Kidney glomerular epithelial cell (primary cell): ENCODE results near the gene DSN1.

ENCODE experiments used
- DNase-seq: peaks from one replicate; lab custom pipeline; 2025; lab: John Stamatoyannopoulos, UW

The DSN1 gene

DNA sequence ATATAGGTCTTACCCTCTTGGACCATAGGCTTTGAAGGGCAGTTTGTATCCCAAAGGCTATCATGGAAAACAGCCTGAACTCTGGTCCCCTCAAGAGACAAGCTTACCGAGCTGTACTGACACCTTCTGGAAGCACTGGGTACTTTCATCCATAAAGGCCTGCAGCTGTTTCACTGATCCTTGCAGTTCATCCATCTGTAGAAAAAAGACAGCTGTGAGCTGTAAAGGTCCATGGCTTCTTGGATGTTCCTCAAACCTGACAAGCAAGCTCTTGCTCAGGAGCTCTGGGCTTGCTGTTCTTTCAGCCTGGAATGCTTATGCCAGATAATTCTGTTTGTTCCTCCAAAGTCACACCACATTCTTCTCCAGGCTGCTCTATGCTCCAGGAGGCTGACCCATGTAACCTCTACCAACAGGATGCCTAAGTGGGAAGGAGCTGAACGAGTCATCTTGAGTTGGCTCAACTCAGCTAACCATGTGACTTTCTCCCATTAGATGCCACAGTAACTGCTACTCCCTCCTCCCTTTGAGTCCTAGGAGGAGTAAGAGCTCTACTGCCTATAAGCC lies 18.8 kb downstream of the DSN1 start:
- DNase-seq = peak; percentile 57

DNA sequence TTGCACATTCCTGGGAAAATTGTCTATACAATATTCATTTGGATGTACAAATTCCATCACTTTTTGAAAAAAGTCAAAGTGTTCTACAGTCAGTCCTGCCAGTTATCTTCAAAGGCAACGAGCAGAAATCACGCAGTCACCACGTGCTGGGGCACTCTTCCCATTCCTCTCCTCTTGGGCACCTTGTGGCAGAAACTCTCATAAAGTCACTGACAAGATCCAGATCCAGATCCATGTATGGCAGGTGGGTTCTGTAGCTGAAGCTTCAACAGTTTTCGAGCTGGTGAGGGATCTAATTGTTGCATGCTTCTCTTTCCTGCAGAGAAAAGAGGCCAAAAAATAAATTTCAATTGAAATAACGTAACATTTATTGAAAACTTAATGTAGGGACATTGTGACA lies 21.0 kb downstream of the DSN1 start:
- DNase-seq = no peak

DNA sequence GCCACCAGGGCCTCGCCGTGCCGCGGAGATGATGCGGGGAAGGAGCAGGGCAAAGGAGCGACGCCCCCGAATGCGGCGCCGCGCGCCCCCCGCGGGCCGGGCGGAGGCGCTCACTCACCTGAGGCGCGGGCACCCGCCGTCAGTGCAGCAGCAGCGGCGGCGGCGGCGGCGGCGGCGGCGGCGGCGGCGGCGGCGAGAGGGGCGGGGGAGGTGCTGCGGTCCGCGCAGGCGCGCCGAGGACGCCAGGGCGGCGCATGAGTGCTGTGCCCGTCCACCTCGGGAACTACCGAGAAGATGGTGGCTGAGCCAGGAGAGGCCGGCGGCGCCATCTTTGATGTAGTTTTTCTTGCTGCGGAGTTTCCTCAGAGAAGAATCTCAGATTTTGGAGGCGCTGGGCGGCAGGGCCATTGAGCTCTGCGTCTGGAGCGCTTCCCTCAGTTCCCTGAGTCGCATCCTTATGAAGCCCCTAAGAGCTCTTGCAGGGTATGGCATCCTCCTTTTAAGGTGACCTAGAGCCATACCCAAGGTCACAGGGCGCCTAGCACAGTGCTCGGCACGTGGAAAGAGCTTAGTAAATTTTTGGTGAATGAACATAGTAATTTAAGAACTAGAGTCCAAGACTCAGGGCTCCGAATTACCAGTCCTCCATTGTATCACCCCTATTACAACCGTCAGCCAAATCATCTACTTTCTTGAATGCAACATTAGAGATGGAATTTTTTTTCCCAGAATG lies 27.5 kb downstream of the DSN1 start, which contains the start of gene NDRG3:
NDRG3 (minus strand) TSS at position 164 of the 733 bp plus-strand sequence. CDS start 24,355 bp downstream, outside the sequence.
- peak; percentile 83 for DNase-seq

DNA sequence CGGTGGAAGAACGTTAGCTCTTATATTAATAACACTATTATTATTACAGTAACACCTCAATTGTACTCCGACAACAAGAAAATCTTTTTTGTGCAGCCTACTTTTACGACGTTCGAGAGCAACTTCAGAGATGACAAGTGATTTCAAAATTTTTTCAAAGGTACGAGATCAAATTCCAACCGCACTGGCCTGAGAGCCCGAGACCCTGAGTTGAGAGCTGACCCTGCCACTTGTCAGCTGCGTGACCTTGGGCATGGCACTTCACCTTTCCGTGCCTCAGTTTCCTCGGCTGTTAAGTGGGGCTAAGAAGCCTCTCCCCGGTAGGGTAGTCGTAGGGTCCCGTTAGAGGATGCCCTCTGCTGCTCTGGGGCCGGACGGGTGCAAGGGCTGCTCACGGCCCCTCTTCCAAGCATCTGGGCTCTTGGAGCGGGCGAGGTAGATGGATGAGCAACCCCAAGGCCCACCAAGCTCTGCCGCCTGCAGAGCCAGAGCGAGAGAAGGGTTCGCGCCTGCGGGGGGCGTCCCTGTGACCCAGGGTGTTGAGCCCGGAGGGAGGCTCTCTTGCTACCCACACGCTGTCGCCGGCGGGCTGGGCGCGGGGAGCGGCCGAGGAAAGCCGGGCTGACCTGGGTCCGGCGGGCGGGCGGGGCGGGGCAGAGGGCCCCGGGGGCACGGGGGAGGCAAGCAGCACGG lies 28.2 kb downstream of the DSN1 start:
- DNase-seq = no peak

DNA sequence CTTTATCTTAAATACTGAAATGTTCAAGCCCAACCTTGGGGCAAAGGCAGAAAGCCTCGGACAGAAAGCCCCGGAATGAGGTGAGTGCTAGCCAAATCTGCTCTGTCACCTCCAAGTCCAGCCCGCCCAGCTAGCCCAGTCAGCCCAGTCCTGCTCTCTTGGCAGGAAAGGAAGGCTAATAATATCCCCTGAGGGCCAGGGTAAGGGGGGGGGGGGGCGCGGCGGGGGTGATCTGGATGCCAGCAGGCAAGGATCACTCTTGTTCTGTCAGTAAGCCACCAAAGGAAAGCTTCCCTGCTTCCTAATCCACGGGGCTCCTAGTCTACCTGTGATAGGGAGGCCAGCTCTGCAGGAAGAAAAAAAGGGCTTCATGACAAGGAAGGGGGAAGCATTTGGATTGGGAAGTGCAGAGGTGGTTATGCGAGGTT lies 28.8 kb downstream of the DSN1 start:
- no peak for DNase-seq

DNA sequence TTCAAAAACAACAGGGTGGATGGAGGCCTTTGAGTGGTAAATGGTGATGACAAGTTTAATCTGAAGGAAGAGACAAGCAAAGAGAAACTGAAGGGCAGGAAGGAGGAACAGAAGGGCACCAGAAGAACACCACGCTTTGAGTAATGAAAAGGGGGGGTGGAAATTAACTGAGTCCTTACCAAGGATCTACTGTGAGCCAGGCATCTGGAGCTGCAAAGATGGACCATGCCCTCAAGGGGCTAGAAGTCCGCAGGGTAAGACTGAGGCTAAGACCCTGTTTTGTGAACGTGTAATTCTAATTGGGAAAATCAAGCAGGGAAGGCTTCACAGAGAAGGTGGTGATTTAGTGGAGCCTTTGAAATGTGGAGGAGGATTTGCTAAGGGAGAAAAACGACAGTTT lies 29.3 kb downstream of the DSN1 start:
- no peak for DNase-seq

DNA sequence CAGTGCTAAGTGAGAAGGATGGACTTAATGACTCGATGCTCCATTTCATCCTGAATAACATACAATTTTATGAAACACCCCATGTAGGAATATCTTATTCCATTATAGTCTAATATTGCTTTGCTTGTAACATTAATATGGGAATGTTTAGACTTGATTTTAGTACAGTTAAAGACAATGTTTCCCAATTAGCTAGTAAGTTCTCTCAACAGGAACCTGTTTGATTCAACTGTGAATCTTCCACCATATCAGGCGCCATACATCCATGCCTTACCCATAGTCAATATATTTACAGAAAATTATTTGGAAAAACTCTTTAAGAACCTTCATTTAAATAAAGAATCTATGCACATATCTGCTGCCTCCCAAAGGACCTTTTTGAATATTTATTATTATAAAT lies 31.0 kb downstream of the DSN1 start:
- no peak for DNase-seq

DNA sequence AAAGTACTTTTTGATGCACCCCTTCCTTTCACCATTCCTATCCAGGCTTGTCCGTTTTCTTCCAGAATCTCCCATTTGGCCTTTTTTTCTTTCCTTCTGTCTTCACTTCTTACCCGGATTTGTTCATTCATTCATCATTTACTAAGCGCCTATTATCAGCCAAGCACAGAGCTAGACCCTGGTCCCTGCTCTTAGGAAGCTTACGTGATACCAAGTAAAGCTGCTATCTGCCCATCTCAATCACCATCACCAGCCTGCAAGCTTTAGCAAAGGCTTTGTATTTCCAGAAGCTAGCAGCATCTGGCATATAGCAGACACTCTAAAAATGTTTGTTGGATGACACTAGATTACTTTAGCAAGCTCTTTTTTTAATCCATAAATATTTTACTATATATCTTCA lies 32.5 kb downstream of the DSN1 start:
- DNase-seq = no peak

DNA sequence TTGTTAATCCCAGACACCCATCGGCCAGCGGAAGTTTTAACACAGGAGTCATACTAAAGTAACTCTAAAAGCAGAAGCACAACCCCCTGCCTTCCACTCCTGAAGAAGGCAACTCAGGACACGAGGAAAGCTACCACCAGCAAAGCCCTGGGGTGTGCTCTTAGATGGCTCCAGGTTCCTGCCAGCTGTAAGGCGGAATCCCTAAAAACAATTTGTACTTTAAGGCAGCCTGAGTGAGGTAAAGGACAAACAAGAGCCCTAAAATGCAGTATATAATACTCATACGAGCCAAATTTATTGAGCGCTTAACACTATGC lies 36.4 kb downstream of the DSN1 start:
- DNase-seq = no peak

DNA sequence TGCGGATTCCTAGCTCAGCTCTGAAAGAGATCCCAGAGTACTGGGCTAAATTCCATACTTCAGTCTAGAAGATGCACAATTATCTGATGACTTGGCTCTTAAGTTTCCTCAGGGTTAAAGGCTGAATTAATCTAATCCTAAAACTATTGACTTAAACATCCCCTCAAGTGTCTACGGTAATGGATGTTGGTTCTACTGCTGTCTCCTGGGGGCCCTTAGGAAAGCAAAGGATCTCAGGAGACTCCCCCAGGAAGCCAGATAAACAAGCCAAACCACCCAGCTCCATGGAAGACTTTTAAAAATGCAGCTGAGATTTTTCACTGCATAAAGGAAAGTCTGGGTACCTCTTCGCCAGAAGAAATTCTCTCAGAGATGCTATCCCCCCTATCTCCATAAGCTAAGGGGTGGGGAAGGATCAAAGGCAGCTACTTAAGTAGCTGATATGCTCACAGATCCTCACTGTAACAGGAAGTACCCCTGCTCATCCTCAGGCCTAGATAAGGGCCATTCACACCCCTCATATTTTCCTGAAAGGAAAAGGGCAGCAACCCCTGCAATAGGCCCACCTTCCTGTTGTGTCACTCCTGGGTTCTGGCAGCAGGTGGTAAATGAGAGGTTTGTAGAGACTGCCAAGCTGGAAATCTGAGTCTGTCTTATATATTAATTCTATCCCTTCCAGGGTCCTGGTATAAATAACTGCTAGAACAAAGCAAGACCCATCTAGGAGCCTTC lies 36.9 kb downstream of the DSN1 start:
- no peak for DNase-seq

DNA sequence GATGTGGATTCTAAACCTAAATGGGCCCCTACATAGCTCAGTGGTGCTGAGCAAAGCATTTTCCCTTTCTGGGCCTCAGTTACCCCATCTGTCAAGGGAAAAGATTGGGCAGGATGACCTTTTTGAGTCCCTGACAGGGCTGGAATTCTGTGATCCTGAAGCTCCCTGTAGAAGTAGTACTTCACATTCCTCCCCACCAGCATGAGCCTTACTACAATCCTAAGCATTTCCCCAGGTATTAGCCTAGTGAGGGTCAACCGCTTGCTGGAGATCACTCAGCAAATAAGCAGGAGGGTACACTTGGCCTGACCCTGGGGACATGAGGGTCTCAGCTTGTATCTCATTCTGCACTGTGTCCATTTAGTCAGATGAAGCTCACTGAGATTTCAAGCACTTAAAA lies 41.1 kb downstream of the DSN1 start:
- DNase-seq = no peak

DNA sequence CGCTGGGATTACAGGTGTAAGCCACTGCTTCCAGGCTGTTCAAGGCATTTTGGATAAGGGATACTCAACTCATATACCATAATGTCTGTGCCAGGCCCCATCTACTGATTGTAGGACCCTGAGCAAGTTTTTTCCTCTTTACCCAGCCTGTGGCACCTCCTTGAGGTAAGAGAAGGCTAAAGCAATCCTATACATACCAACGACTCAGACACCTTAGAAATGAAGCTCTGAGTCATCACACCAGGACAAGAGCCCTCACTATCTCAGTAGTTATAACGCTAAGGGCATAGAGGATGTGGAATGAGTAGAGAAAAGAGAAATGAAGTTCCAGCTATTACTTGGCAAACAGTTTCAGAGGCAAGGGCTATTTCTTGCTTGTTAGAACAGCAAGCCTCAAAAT lies 44.6 kb downstream of the DSN1 start:
- peak; percentile 47 for DNase-seq

DNA sequence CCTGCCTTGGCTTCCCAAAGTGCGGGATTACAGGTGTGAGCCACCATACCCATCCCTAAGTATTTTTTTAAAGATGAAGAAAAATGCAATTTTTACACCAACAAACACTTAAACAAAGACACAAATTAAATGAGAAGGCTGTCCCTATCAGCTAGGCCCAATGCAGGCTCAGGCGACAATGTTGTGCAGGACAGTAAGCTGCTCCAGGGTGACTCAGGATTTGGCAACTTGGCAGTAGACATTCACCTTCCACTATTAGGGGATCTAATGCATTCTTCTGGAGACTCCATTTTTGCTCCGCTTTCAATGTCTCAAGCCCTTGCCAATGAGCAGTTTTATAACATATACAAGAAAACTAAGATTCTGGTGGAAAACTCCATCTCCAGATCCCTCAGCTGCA lies 47.4 kb downstream of the DSN1 start:
- DNase-seq = no peak

DNA sequence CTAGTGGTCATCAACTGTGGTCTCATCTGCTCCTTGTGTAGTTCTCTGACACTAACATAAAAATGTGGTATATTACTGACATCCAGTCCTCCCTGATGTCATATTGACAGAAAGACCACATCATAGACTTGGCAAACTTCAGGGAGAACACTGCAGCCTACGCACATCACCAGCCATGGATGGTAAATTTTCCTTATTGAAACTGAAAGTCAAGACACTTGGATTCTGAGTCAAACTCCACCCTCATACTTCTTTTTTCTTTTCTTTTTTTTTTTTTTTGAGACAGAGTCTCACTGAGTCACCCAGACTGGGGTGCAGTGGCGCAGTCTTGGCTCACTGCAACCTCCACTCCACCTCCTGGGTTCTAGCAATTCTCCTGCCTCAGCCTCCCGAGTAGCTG lies 53.1 kb downstream of the DSN1 start:
- no peak for DNase-seq

DNA sequence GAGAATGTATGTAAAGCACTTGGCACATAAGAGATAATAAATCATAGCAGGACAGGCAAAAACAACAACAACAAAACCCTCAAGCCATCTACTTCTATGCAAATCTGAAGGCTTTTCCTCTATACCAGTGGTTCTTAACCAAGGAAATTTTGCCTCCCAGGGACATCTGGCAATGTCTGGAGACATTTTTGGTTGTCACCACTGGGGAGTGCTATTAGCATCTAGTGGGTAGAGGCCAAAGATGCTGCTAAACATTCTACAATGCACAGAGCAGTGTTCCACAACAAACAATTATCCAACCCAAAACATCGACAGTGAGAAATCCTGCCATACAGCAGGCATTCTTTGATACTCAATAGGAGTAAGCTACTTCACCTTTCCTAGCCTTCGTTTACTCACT lies 55.9 kb downstream of the DSN1 start:
- no peak for DNase-seq

DNA sequence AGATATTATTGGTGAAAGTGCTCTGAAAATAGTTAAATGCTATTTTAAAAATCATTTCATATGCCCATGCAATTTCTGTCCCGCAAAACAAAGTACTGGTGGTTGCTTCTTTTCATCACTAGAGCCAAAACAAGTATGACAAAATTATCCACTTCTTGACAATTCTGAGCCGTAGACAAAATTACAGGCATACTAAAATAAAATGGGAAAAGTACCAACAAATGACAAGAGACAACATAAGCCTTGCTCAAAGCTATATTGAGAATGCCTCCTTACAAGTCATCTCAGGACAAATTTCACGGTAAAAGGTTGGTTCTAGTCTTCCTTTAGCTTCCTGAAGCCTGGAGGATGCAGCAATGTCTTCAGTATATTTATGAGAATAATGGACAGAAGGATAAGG lies 56.5 kb downstream of the DSN1 start:
- DNase-seq = no peak

DNA sequence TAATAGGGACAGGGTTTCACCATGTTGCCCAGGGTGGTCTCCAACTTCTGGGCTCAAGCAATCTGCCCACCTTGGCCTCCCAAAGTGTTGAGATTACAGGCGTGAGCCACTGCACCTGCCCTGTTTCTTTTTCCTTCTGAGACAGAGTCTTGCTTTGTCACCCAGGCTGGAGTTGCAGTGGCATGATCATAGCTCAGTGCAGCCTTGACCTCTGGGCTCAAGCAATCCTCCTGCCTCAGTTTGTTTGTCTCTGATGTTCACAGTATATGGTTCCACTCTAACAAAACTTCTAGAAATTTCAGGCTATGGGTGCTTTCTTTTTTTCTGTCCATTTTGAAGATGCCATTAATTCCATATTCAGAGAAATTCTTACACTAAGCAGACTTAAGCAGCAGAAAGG lies 60.8 kb downstream of the DSN1 start:
- no peak for DNase-seq

DNA sequence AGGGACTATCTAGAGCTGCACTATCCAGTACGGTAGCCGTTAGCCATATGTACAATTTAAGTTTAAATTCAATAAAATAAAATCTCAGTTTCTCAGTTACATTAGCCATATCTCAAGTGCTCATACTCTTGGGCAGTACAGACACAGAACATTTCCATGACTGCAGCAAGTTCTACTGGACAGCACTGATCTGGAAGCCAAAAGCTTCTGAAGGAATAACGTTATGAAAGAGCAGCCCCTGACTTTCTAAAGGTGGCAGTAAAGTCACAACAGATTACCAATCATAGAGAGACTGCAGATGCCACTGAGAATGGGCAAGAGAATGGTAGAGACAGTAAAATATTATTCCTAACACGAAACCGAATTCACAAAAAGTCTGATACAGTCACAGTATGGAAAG lies 64.4 kb downstream of the DSN1 start:
- no peak for DNase-seq

DNA sequence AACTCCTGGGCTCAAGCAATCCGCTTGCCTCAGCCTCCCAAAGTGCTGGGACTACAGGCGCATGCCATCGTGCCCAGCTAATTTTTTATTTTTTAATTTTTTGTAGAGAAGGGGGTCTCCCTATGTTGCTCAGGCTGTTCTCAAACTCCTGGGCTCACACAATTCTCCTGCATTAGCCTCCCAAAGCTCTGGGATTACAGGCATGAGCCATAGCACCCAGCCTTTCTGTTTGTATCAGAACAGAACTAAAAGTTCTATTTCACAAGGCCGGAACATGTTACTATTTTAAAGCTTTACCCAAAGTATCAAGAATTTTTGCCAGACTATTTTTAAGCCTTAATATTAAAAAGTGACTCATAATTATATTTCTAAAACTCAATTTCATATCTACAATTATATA lies 70.0 kb downstream of the DSN1 start:
- DNase-seq = no peak
